HG03378 (cell line): Measurements from ENCODE around the gene GGNBP2.
"Not testable (repeated sequence)": the region's sequence is repeated elsewhere in the genome, so short reads cannot be mapped to it uniquely, and the experiment has no call there.

Source experiments
- ATAC-seq: cut with Tn5 transposase; IDR thresholded peaks from one replicate; pipeline ENCODE4 v1.9.1; 2021; ENCODE audit warnings: mild to moderate bottlenecking, moderate library complexity; ENCODE audit not compliant: unreplicated experiment

GGNBP2 gene

GRCh38 chr17:36600465-36600864 lies 55.7 kb downstream of the GGNBP2 start:
- ATAC-seq: no peak

DNA sequence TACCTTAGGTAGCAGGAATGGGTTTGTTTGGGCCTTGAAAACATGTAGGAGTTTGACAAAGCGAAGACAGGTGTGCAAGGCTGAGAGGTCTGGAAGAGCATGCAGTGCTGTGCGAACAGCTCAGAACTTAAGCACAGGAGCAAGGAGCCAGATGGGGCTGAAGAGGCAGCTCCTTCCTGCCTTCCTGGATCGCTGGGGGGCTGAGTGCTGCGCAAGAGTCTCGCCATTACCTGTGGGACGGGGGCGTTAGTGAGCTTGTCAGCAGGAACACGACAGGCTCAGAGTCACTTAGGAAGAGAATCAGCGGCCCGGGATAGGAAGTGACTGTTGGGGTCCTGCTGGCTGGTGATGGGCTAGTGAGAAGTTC lies 56.2 kb downstream of the GGNBP2 start:
- ATAC-seq: no peak

GRCh38 chr17:36601303-36602029 lies 56.7 kb downstream of the GGNBP2 start, which contains the start of gene MRM1:
Gene MRM1, plus strand, starts transcription at chr17:36601583. Its CDS starts 228 bp downstream, at chr17:36601811.
- ATAC-seq: peak; percentile 62

- no peak for ATAC-seq
Observed at GRCh38 chr17:36602030-36602748, 57.5 kb downstream of the GGNBP2 start.

DNA sequence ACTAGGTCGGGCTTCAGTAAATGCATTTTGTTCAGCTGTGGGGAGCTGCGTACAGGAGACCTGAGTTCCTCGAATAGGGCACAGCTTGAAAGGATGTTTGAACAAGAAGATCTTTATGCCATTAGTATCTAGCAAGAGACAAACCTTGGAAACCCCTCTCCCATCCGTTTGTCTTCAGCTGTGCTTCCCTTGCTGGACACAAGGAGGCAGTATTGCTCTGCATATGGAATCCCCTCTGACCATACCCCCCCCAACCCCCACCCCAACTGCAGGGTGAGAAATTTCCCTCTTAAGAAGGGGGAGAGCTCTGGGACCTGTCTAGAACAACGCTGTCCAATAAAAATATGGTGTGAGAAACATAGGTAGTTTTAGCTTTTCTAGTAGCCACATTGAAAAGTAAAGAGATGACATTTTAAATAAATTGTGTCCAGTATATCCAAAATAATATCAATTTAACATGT lies 58.2 kb downstream of the GGNBP2 start:
- no peak for ATAC-seq

GRCh38 chr17:36605028-36605427 lies 60.3 kb downstream of the GGNBP2 start:
- not testable (repeated sequence) for ATAC-seq

DNA sequence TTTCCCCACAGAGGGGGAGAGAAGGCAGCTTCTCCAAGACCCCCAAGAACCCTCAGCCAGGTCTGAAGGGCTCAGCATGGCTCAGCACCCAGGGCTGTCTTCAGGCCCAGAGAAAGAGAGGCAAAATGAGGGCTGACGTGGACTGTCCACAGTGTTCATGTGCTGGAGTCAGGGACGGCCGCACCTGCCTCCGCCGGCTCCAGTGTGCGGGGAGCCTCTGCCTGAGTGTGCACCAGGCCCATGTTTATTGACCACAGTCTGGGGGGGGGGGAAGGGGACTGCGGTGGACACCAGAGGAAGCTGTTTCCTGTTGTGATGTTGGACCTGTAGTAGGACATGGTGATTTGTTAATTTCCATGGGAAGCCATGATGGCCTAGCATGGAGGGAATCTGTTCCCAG lies 63.6 kb downstream of the GGNBP2 start:
- ATAC-seq: no peak

DNA sequence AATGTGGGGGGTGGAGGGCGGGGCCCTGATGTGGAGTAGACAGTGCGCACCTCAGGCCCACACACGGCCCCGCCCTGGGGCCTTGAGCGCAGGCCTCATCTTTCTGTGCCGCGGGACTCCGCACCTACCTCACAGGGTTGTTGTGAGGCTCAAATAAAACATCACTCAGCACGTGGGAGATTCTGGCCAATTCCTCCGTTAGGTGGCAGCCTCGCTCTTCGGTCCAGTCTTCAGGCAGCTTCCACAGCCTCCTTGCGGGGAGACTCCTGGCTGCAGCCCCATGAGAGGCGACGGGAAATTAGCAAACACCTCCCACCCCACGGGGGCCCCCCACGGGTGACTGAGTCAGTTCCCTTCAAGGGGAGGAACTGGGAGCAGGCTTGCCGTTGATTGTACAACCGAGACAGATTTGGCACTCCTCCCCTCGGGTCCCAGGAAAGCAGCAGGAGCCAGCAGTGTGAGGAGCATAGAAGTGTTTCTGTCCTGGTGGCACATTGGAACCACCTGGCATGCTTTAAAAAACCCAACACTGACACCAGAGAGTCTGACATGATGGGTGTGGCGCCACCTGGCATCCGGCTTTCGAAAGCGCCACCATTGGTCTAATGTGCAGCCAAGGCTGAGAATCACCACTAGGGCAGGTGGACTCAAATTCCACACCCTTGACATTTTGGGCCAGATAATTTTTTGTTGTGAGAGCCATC lies 64.2 kb downstream of the GGNBP2 start:
- ATAC-seq: no peak

DNA sequence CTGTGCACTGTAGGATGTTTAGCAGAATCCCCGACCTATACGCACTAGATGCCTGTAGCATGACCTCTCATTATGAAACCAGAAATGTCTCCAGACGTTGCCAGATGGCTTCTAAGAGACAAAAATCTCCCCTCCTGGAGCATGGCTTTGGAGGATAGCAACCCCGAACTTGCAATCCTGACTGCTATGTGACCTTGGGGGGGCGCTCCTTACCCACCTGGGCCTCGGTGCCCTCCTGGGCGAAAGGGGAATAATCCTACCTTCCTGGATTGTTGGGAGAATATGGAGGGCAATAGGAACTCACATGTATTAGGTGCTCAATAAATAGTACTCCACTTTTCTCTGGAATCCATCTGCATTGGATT lies 64.8 kb downstream of the GGNBP2 start:
- ATAC-seq: no peak

DNA sequence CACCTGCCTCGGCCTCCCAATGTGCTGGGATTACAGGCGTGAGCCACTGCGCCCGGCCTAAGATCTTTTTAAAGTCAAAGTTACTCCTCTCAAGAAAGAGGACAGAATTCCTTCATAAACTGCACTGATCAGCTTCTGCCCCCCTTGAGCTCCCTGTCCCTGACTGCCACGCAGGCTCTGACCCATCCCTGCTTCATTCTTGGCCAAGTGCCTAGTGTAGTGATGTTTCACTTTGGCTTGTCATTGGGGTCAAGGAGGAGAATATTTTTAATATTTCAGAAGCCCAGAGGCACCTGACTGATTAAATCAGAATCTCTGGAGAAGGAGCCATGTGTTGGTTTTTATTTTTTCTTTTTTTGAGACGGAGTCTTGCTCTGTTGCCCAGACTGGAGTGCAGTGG lies 65.8 kb downstream of the GGNBP2 start:
- ATAC-seq: no peak

DNA sequence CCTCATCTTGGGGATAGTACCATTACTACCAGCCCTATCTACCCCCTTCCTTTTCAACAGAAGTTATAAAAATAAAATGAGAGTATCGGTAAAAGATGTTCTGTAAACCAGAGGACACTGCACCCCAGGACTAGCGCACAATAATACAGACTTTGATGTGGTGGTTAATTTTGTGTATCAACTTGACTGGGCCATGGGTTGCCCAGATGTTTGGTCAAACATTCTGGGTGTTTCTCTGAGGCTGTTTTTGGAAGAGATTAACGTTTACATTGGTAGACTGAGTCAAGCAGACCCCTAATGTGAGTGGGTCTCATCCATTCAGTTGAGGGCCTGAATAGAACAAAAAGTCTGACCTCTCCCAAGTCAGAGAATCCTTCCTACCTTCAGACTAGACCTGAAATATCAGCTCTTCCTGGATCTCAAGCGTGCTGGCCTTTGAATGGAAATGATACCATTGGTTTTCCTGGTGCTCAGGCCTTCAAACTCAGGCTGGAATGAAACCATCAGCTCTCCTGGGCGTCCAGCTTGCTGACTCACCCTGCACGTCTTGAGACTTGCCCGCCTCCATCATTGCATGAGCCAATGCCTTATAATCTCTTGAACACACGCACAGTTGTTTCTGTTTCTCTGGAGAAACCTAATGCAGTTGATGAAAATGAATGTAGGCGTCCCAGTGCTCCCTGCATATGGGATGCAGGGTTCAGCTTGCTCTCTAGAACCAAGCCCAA lies 66.8 kb downstream of the GGNBP2 start:
- ATAC-seq: no peak

- ATAC-seq: no peak
Observed at GRCh38 chr17:36612323-36612722, 67.6 kb downstream of the GGNBP2 start.

DNA sequence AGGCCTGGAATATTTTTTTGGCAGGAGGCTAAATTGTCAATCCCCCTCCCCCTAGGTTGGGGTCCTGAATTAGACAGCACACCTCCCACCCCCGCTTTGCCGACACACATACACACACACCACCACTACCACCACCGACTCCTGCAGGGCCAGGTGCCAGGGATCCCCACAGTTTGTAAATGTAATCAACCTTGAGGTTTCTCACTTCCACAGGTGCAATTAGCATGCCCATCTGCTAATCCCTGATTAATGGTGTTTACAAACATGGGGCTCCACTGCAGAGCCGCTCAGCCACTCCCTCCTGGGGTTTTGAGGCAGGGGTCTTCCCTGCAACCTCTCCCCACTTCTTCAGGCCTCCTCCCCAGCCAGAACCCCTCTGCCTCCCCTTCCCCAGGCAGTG lies 68.4 kb downstream of the GGNBP2 start:
- no peak for ATAC-seq

DNA sequence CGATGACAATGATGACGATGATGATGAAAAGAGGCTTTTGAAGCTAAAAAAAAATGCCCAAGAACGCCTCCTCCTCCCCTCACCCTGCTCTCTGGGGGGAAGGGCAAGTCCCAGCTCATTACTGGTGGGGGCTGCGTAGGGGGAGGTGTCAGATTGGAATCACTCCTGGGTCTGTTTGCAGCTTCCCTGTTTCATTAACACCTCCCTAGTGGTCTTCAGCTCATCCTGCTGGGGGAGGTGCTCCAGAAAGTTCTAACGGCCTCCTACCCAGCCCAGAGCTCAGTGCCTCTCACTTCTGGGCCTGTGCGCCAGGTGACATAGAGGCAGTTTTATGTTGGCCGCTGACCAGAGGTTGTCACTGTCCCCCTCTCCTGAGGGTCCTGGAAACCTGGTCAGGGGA lies 69.4 kb downstream of the GGNBP2 start:
- ATAC-seq: no peak

- no peak for ATAC-seq
Observed at GRCh38 chr17:36614933-36615332, 70.2 kb downstream of the GGNBP2 start.

GRCh38 chr17:36616061-36617029 lies 71.6 kb downstream of the GGNBP2 start:
- no peak for ATAC-seq

GRCh38 chr17:36617773-36618172 lies 73.1 kb downstream of the GGNBP2 start:
- ATAC-seq: no peak

GRCh38 chr17:36623281-36623680 lies 78.6 kb downstream of the GGNBP2 start:
- ATAC-seq: no peak

DNA sequence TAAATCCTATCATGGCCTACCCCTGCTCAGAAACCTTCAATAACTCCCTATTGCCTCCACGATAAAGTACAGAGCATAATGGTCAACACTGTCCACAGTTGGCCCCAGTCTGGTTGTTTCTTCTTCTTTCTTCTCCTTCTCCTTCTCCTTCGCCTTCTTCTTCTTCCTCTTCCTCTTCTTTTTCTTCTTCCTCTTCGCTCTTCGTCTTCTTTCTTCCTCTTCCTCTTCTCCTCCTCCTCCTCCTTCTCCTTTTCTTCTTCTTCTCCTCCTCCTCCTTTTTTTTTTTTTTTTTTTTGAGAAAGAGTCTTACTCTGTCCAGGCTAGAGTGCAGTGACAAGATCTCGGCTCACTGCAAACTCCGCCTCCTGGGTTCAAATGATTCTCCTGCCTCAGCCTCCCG lies 80.5 kb downstream of the GGNBP2 start:
- no peak for ATAC-seq

DNA sequence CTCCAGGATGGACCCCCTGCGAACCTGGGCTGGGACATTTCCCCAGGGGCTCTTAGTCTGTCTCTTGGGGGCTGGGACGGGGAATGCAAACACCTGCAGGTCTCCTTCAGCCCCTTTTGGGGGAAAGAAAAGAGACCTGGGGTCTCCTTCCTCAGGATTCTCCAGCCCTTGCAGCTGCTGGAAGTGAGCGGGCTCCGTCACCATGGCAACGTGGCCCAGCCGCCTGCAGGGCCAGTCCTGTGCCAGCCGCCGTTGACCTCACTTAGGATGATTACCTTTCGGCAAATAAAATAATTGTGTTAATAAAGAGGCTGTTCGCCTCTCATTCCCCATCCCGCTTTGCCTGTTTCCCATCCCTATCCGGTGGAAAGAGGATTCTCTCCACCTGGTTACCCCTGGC lies 82.4 kb downstream of the GGNBP2 start:
- ATAC-seq: no peak
